ENCODE results near the gene PLB1.
A peak's percentile ranks its signal among the peaks of the same experiment; 100 is the strongest.

Gene PLB1

GRCh38 chr2:28630341-28630740 lies 134.5 kb downstream of the PLB1 start:
- H3K27ac ChIP-seq, result no peak overlapping the region
- TF ChIP-seq ZFX (IDR thresholded peaks at IDR 0.05) (no peak), CTCF (conservative IDR thresholded peaks at IDR 0.05) (no peak)

DNA sequence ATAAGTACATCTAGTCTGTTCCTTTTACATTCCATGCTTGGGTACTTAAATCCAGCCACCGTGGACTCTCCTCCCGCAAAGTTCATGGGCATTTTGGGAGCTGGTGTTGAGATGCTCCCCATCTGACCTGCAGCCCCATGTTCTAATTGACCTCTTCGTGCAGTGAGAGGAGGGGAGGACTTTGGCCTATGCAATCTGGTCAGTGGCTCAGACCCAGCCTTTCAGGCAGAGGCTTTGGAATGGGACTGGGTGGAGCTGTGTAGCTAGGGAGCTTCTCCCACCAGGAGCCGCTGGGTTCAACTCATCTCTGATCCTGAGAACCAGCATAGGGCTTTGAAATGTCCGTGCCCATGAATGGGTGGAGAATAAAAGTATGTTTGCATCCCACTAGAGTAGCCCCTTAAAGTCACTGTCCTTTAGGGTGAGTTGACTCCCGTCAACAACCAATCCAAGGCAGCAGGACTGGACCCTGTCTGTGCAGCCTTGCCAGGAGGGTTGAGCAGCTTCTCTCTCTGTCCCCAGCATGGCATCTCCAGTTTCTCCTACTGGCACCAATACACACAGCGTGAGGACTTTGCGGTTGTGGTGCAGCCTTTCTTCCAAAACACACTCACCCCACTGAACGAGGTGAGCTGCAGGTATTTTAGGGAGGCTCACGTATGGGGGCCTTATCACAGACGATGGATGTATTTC lies 135.8 kb downstream of the PLB1 start:
- no peak overlapping the region for H3K27ac ChIP-seq
- TF ChIP-seq CTCF (conservative IDR thresholded peaks at IDR 0.05) (no peak), ZFX (IDR thresholded peaks at IDR 0.05) (no peak)

- no peak overlapping the region for H3K27ac ChIP-seq
Measured at GRCh38 chr2:28632791-28633190, 136.9 kb downstream of the PLB1 start.

GRCh38 chr2:28633204-28633603 lies 137.3 kb downstream of the PLB1 start:
- TF ChIP-seq ZFX (IDR thresholded peaks at IDR 0.05) (no peak), CTCF (conservative IDR thresholded peaks at IDR 0.05) (no peak)
- peak overlapping the region; percentile 29; the same call in 1 of the 2 replicates for H3K27ac ChIP-seq

More at GRCh38 chr2:28632791-28633190, 136.9 kb downstream of the PLB1 start:
- TF ChIP-seq ZFX (IDR thresholded peaks at IDR 0.05), result no peak
- TF ChIP-seq CTCF (conservative IDR thresholded peaks at IDR 0.05), result no peak

DNA sequence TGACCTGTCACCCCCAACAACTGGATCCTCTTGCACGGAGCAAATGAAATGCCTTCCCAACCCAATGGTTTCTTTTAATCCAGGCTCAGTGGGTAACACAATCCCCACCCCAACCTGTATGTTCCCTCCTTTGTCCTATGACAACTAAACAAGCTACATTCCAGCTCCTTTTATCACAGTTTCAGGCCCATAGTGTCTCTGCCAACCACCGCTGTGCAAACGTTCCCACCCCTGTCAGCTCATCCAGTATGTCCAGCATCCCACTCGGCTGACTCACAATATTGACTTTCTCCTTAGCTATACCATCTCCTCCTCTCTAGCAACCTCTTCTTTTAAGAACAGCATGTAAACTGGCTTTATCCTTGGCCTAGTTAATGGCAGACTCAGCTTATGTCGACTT lies 137.9 kb downstream of the PLB1 start:
- peak overlapping the region; percentile 29 for H3K27ac ChIP-seq
- TF ChIP-seq CTCF (conservative IDR thresholded peaks at IDR 0.05) (no peak), ZFX (IDR thresholded peaks at IDR 0.05) (no peak)

GRCh38 chr2:28635191-28635611 lies 139.3 kb downstream of the PLB1 start:
- H3K27ac ChIP-seq, result no peak overlapping the region
- TF ChIP-seq ZFX (IDR thresholded peaks at IDR 0.05) (no peak), CTCF (conservative IDR thresholded peaks at IDR 0.05) (no peak)

- no peak overlapping the region for H3K27ac ChIP-seq
- no peak for TF ChIP-seq CTCF (conservative IDR thresholded peaks at IDR 0.05)
- no peak for TF ChIP-seq ZFX (IDR thresholded peaks at IDR 0.05)
Measured at GRCh38 chr2:28636491-28636890, 140.6 kb downstream of the PLB1 start.
